ENCODE measurements around the gene GLIPR1.
"Not testable (repeated sequence)": the region's sequence is repeated elsewhere in the genome, so short reads cannot be mapped to it uniquely, and the experiment has no call there.

The GLIPR1 gene

GRCh38 chr12:75476071-75476470 lies 4.5 kb upstream of the GLIPR1 start:
- no peak for DNase-seq

GRCh38 chr12:75477137-75477536 lies 3.4 kb upstream of the GLIPR1 start:
- no peak for DNase-seq

- DNase-seq = no peak
These were observed 2.3 kb upstream of the GLIPR1 start for GRCh38 chr12:75478116-75478794.

DNA sequence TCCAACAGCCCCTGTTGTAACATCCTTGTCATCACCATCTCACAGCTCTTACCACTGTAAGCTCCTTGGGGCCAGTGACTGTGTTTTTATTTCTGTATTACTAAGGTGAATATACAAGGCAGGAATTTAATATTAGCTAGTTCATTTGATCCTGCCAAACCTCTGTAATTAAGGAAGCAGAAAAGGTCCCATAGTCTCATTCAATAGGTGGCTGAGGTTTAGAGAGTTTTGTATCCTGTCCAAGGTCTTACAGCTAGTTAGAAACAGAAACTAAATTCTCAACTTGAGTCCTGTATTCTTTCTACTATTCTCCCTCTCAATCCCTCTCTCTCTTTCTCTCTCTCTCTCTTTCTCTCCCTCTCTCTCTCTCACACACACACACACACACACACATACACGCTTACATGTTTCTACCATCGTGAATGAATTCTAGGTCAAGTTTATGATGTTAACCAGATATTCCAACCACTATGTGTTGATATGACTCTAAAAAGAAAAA lies 543 bp upstream of the GLIPR1 start:
- peak; percentile 2 for DNase-seq

- DNase-seq = peak; percentile 14
These were observed 604 bp downstream of the GLIPR1 start for GRCh38 chr12:75481013-75481705.

GRCh38 chr12:75481774-75482173 lies 1.2 kb downstream of the GLIPR1 start:
- no peak for DNase-seq

GRCh38 chr12:75482646-75483045 lies 2.1 kb downstream of the GLIPR1 start:
- DNase-seq = peak; percentile 52

DNA sequence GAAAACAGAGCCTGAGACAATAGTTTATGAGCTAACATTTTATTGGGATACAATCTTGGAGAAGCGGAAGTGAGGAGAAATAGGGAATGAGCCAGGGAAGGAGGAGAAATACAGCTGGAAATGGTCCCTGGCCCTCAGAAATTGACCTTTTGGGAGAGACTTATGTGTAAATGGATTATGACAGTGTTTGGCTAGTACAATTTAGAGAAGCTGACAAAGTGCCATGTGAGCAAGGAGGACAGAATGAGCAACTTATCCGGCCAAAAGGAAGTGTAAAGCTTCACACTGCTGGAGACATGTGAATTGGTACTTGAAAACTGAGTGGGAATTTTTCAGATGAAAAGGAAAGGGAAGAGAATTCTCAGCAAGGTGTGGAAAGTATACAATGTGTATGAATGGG lies 2.9 kb downstream of the GLIPR1 start:
- DNase-seq = no peak

GRCh38 chr12:75484450-75484849 lies 3.9 kb downstream of the GLIPR1 start:
- DNase-seq = not testable (repeated sequence)

GRCh38 chr12:75487308-75487707 lies 6.8 kb downstream of the GLIPR1 start:
- no peak for DNase-seq

GRCh38 chr12:75488553-75488952 lies 8.0 kb downstream of the GLIPR1 start:
- DNase-seq = peak; percentile 24

DNA sequence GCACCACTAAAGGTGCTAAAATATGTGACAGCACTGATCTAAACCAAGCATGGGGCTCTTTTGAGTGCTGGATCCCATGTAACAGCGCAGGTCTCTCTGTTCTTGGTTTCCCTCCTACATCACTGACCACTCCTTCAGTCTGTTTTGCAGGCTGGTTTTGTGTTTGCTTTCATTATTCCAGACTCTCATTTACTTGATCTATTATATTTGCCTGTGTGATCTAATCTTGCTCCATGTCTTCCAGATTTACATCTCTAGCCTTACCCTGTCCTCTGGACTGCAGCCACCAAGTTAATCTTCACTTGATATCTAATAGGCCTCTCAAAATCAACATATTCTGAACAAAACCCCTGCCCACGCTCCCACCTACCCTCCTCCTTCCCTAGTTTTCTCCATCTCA lies 8.6 kb downstream of the GLIPR1 start:
- DNase-seq = no peak

DNA sequence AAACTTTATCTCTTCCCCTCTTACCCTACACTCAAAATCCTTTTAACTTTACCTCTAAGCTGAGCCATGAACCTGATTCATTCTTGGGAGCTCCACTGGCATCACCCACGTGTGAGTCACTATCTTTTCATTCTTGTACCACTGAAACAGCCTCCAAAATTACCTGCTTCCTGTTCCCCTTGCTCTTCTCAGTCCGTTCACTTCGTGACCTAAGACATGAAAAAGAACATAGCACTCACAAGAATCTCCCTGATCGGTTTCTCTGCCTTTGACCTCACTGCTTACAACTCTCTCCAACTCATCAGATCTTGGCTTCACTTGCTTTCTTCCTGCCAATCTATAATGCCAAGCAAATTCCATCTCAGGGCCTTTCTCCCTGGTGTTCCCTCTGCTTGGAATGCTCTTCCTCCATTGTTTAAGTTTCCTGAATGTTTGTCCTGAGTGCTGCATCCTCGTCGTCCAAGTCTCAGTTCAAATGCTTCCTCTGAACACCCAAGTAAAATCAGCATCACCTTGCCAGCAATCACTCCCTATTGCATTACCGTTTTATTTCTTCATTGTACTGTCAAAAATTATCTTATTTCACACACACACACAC lies 9.2 kb downstream of the GLIPR1 start:
- DNase-seq = no peak

DNA sequence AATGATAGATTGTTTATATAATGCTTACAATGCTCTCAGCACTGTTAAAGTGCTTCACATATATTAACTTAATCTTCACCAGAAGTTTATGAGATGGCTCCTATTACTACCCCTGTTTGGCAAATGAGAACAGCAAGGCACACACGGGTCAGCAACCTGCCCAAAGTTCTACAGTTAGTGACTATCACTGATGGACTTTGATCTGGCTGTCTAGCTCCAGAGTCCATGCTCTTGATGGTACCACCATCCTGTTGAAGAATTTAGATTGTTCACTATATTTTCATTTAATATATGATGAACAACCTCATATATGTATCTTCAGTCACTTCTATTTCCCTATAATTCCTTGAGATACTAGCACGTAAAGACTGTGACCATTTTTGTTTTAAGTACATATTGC lies 10.6 kb downstream of the GLIPR1 start:
- DNase-seq = no peak

DNA sequence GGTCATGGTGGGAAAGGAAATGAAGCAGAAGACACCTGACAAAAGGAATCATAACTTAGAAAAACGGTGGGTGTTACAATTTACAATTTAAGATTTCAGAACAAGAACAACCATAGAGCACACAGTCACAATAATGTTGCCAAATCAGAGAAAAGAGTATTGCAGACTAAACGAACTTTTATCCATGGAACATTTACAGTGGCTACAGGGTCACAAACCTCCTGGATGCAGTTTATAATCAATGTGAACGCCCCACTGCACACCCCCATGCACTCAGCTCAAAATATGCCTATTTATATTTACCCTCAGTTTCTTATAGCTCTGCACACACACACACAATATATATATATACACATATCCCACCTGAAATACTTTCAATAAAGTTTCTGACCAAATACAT lies 22.9 kb downstream of the GLIPR1 start:
- DNase-seq = no peak

DNA sequence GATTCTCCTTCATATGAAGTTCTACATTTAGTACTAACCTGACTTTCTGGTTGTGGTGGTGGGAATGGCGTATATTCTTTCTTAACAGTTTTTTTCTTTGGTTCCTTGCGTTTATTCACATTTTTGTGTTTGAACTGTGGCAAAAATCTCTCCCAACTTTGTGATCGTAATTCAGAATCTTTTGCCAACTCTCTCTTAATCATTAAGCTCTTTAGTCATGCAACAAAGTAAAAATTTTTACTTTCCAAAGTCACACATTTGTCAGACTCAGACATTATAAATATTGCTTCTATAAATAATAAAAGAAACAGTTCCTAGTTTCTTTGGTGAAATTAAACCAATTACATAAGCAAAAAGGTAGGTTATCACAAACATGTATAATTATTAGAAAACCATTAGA lies 23.3 kb downstream of the GLIPR1 start:
- no peak for DNase-seq

DNA sequence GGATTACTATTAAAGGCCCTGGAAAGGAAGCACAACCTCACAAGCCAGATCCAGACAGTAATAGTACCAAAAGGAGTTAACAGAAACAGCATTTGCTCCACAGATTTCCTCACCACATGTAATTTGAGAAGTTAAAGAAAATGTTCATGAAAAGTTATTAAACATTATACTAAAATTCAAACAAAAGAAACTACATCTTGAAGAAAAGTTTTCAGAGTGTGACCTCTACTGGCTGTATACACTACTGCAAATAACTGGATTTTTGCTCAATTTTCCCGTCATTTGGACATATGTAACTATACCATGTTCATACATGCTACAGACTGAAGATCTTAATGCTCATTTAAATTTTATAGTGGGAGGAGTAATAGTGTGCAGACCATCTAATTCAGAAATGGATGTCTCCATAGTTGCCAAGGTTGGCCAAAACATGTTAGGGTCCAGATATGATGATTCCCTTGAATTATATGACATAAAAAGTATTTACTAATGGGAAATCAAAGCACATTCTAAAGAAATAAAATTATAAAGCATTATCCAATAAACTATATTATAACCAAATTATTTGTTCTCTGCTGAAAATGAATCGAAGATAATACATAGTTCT lies 25.3 kb downstream of the GLIPR1 start:
- peak; percentile 12 for DNase-seq

DNA sequence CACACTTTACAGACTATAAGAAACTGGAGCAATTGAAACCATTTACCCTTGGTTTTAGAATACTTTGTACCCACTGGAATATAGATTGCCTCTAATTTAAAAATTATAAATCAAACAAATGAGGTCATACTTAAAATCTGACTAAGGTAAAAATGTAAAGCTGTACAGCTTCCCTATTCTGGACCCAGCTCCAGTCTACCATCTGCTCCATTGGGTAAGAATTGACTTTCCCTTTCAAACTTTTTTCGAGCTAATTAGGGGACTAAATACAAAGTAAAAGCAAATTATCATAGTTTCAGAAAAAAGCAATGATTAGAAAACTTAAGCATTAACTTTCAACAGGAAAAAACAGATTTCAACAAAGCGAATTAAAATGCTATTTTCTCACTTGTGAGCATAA lies 26.5 kb downstream of the GLIPR1 start:
- peak; percentile 28 for DNase-seq

DNA sequence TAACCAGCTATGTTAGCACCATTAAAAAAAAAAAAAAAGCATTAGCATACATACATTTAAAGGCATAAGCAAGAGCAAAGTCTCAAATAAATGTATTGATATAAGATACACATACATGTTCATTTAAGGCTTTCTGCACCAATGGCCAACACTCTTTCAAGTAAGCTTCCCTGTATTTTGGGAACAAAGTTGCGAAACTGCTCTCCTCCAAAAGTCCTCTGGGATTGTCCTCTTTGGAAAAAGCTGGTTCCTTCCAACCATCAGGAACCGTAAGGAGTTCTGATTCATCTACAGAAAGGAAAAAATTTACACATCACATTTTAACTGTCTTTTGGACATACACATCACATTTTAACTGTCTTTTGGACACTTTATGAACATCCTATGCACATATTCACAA lies 27.6 kb downstream of the GLIPR1 start:
- DNase-seq = no peak

- DNase-seq = no peak
These were observed 29.1 kb downstream of the GLIPR1 start for GRCh38 chr12:75509621-75510020.

- peak; percentile 97 for DNase-seq
These were observed 30.8 kb downstream of the GLIPR1 start, which contains the start of gene KRR1 for GRCh38 chr12:75511116-75512048. KRR1 (minus strand) TSS chr12:75511609; CDS start chr12:75511597, 12 bp downstream.

DNA sequence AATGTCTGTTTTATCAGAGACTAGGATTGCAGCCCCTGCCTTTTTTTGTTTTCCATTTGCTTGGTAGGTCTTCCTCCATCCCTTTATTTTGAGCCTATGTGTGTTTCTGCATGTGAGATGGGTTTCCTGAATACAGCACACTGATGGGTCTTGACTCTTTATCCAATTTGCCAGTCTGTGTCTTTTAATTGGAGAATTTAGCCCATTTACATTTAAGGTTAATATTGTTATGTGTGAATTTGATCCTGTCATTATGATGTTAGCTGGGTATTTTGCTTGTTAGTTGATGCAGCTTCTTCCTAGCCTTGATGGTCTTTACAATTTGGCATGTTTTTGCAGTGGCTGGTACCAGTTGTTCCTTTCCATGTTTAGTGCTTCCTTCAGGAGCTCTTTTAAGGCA lies 40.7 kb downstream of the GLIPR1 start:
- DNase-seq = not testable (repeated sequence)
